Right lobe of liver (tissue), 6 donors: Measurements from ENCODE around the gene HBA1. TPM values are rescaled to one million over a fixed set of nuclear protein-coding genes. Genes with fewer than 3 reads are reported as not detected.

Experiments
- ATAC-seq, 4 donors: fragments of 200-7000 bp; cut with Tn5 transposase; one replicate each; pipeline ENCODE4 v1.9.1; 2020; ENCODE audit warnings: mild to moderate bottlenecking in 4 of 4, moderate library complexity in 4 of 4
- DNase-seq, 3 donors: peaks; one replicate each; pipeline ENCODE4 v3.0.0-alpha.2; 2020
- H3K27ac ChIP-seq, 3 donors: fragments of 200-600 bp; one replicate each; pipeline ENCODE4 v1.8.0; 2022
- H3K27me3 ChIP-seq, 2 donors: fragments of 200-600 bp; one replicate each; pipeline ENCODE4 v1.8.0; 2022
- H3K36me3 ChIP-seq, 4 donors: fragments of 200-600 bp; sonication (generic) in 1 of 4; one replicate each; pipeline versions ENCODE4 v1.5.1 to v1.8.0; 2017 to 2022; ENCODE audit warnings: control low read depth in 1 of 4
- H3K4me1 ChIP-seq, 4 donors: fragments of 200-600 bp; sonication (generic) in 1 of 4; one replicate each; pipeline versions ENCODE4 v1.5.1 to v1.8.0; 2017 to 2022; ENCODE audit warnings: control low read depth in 1 of 4
- H3K4me3 ChIP-seq, 3 donors: fragments of 200-600 bp; one replicate each; pipeline ENCODE4 v1.8.0; 2022
- H3K9me3 ChIP-seq, 4 donors: fragments of 200-600 bp; sonication (generic) in 1 of 4; one replicate each; pipeline versions ENCODE4 v1.5.1 to v1.8.0; 2017 to 2022; ENCODE audit warnings: control low read depth in 1 of 4
- CTCF ChIP-seq, 4 donors: fragments of 200-600 bp in 3 of 4; fragments of 450-650 bp in 1 of 4; IDR thresholded peaks; one replicate each; pipeline versions ENCODE4 v1.5.1 to v1.8.0; 2016 to 2022; ENCODE audit warnings: antibody characterized with exemption in 4 of 4, mild to moderate bottlenecking in 2 of 4
- POLR2A ChIP-seq: fragments of 450-650 bp; IDR thresholded peaks from one replicate; pipeline ENCODE4 v1.6.1; 2017; ENCODE audit warnings: antibody characterized with exemption, mild to moderate bottlenecking
- WGBS: methylation state at CpG from one replicate; pipeline ENCODE4 v1.1.6; 2018; ENCODE audit warnings: low coverage, low lambda C conversion rate; ENCODE audit not compliant: insufficient coverage; ENCODE audit errors: missing lambda C conversion rate; 5-methylcytosine and 5-hydroxymethylcytosine counted together
- intact Hi-C, 2 donors: fragments of 100-400 bp; cut with DNase I; formaldehyde crosslinking; loops; one replicate each; pipeline versions ENCODE4 v1.11.2 to v1.14.1; 2022
- small RNA-seq, 2 experiments: library from RNA; depleted of rRNA; stranded (forward); fragments of <200 nt; gene quantifications; one replicate each; pipeline ENCODE3, GENCODE V24; 2016
- total RNA-seq, 6 experiments: library from RNA; depleted of rRNA in 2 of 6; stranded (reverse); fragments of >200 nt in 2 of 6; fragmentation: NEBNext Ultra II Directional in 3 of 6; extraction: Animal tissue kit (Norgen Biotek cat#: 25700) in 3 of 6; gene quantifications; one replicate each; pipeline versions ENCODE4 v1.1.0 to v1.2.4, GENCODE V29; 2016 to 2023
- donor health status: DM: no; HTN: yes; CAD: no.
- donor health status: DM: no; HTN: no; CAD: no.
- donor health status: DM: no; HTN: no; CAD: no.
- donor health status: DM: no; HTN: yes; CAD: no.
- donor health status: DM: no; HTN: yes; CAD: no.

HBA1 gene
- total RNA-seq, 6 experiments from 2014 or later = 8.0 to 789 (median 84.3) TPM

- Histone ChIP-seq H3K4me1 (no peaks in the 10 kb centered on the region), H3K4me3 (no peak overlapping the region), H3K27me3 (no peaks in the 10 kb centered on the region), H3K36me3 (peaks cover 0 to 62% (median 13%) of the 10 kb centered on the region in 4 donors), H3K27ac (no peak overlapping the region), H3K9me3 (no peaks in the 10 kb centered on the region)
- TF ChIP-seq POLR2A (no peak), CTCF (IDR thresholded peaks at IDR 0.05) (no peak)
- DNase-seq = no peak
- intact Hi-C loops = no loop called here
- ATAC-seq = no peak
- 92% methylated on average over 2 of the region's 3 CpGs for WGBS
These were observed 36.5 kb downstream of the HBA1 start for GRCh38 chr16:212999-213398.

GRCh38 chr16:220021-220420 lies 43.5 kb downstream of the HBA1 start:
- WGBS = 70% methylated on average over 4 of the region's 4 CpGs
- H3K36me3 ChIP-seq = peaks cover 0 to 75% (median 17%) of the 10 kb centered on the region in 4 donors

More at GRCh38 chr16:220021-220420, 43.5 kb downstream of the HBA1 start:
- no peaks in the 10 kb centered on the region for H3K9me3 ChIP-seq
- DNase-seq (no peak), ATAC-seq (no peak)
- TF ChIP-seq POLR2A (no peak), CTCF (IDR thresholded peaks at IDR 0.05) (no peak)
- intact Hi-C loops = no loop called here
- H3K27ac ChIP-seq = no peak overlapping the region
- no peak overlapping the region for H3K4me3 ChIP-seq
- no peaks in the 10 kb centered on the region for H3K27me3 ChIP-seq
- H3K4me1 ChIP-seq = no peaks in the 10 kb centered on the region

Small RNAs within 50 kb of the gene (small RNA-seq; reads per million reads assigned to genes)
- 0 reads per million in 2 experiments for gene RF00019

Other genes with a start within 250 kb of the HBA1 start
- 1 to 10 TPM; 3.5 to 6.3 (median 4.3) TPM for gene POLR3K, start 123.1 kb upstream of the HBA1 start, total RNA-seq
- gene SNRNP25, start 122.9 kb upstream of the HBA1 start, total RNA-seq = 10 to 100 TPM; 11.7 to 15.9 (median 14.8) TPM
- gene RHBDF1, start 104.0 kb upstream of the HBA1 start, total RNA-seq = 10 to 100 TPM in 1 of 6 experiments, 1 to 10 TPM in 5; 5.0 to 14.3 (median 7.1) TPM
- 10 to 100 TPM; 20.7 to 76.4 (median 26.9) TPM for gene MPG, start 98.5 kb upstream of the HBA1 start, total RNA-seq
- gene NPRL3, start 38.0 kb upstream of the HBA1 start, total RNA-seq = 10 to 100 TPM; 12.7 to 20.0 (median 13.9) TPM
- gene HBZ, start 24.0 kb upstream of the HBA1 start, total RNA-seq = under 1 TPM in 1 of 6 experiments, not detected in 5; 0.81 TPM
- gene HBM, start 10.7 kb upstream of the HBA1 start, total RNA-seq = 1 to 10 TPM in 4 of 6 experiments, not detected in 2; 1.1 to 8.4 (median 2.0) TPM
- gene HBA2, start 3.8 kb upstream of the HBA1 start, total RNA-seq = 100 to 1,000 TPM in 2 of 6 experiments, 10 to 100 TPM in 4; 17.8 to 522 (median 55.9) TPM
- under 1 TPM in 1 of 6 experiments, not detected in 5; 0.47 TPM for gene HBQ1, start 3.8 kb downstream of the HBA1 start, total RNA-seq
- gene LUC7L, start 52.8 kb downstream of the HBA1 start, total RNA-seq = 10 to 100 TPM; 18.9 to 30.2 (median 20.4) TPM
- 10 to 100 TPM; 31.7 to 64.8 (median 41.9) TPM for gene FAM234A, start 58.1 kb downstream of the HBA1 start, total RNA-seq
- gene RGS11, start 99.3 kb downstream of the HBA1 start, total RNA-seq = 1 to 10 TPM in 1 of 6 experiments, under 1 TPM in 5; 0.37 to 1.3 (median 0.80) TPM
- gene ARHGDIG, start 103.9 kb downstream of the HBA1 start, total RNA-seq = not detected
- gene PDIA2, start 106.5 kb downstream of the HBA1 start, total RNA-seq = not detected
- gene AXIN1, start 176.0 kb downstream of the HBA1 start, total RNA-seq = 10 to 100 TPM in 3 of 6 experiments, 1 to 10 TPM in 3; 5.5 to 17.4 (median 9.4) TPM
- 10 to 100 TPM; 29.9 to 64.7 (median 32.6) TPM for gene MRPL28, start 193.9 kb downstream of the HBA1 start, total RNA-seq
- 10 to 100 TPM; 24.3 to 44.6 (median 28.0) TPM for gene PGAP6, start 205.3 kb downstream of the HBA1 start, total RNA-seq
- 10 to 100 TPM; 50.3 to 83.6 (median 61.0) TPM for gene NME4, start 220.5 kb downstream of the HBA1 start, total RNA-seq
- gene DECR2, start 225.2 kb downstream of the HBA1 start, total RNA-seq = 100 to 1,000 TPM in 3 of 6 experiments, 10 to 100 TPM in 3; 73.6 to 169 (median 97.0) TPM
- 10 to 100 TPM; 19.5 to 38.3 (median 25.5) TPM for gene RAB11FIP3, start 249.0 kb downstream of the HBA1 start, total RNA-seq